GM21737 (cell line): ENCODE results near the gene C1QTNF9.
"Not testable (repeated sequence)": the region's sequence is repeated elsewhere in the genome, so short reads cannot be mapped to it uniquely, and the experiment has no call there.

Source experiments
- ATAC-seq: cut with Tn5 transposase; IDR thresholded peaks from one replicate; pipeline ENCODE4 v1.9.1; 2021; ENCODE audit warnings: mild to moderate bottlenecking, moderate library complexity; ENCODE audit not compliant: unreplicated experiment

The C1QTNF9 gene

DNA sequence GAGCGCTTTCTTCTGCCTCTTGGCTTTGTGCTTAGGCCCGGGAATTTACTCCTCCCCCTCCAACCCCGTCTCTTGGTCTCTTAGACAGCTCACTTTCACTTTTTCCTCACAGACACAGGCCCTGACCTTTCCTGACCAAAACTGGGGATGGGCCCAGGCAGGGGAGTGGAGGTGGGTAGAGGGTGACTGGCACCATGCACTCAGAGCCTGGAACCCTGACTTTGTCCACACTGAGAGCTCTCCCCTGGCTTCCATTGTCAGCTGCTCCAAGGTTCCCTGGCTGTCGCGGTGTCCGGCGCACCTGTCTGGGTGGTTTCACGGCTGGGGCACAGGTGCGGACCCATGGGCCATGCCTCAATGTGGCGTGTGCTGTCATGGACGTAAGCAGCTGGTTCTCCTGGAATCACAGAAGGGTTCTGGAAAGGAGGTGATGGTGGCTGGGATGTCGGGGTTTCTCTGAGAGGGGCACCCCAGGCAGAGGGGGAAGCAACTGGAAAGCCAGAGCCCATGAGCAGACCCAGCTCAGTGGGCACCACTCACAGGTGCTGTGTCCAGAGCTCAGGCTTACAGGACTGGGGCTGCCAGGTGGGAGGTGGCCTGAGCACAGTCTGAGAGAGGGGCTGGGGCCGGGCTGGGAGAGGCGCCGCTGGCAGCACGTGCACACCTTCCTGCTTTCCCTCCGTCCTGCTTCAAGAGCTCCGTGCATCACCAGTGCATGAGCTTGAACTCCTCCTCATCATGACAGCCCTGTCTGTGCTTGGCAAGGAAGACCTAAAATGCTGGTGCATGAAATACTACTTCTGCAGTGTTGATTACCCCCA, 28.0 kb upstream of the C1QTNF9 start:
- no peak for ATAC-seq

DNA sequence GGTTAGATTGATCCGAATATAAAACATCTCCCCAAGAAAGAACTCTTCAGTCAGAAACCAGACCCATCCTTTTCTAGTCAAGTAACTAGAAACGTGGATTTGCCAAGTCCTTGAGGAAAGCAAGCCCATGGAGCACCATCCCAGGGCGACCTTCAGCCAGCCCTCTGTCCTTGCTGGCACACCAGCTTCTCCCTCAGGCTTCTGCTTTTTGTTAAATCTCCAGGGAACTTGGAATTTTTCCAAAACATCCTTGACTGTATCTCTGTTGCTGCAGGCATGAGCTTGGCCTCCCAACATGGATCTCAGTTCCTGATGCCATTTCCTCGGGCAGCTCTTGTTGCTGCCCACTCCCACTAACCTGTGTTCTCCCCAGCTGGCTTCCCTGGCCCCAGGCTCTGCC, 27.1 kb upstream of the C1QTNF9 start:
- ATAC-seq: no peak

GRCh38 chr13:24284889-24285565, 24.4 kb upstream of the C1QTNF9 start:
- ATAC-seq: no peak

DNA sequence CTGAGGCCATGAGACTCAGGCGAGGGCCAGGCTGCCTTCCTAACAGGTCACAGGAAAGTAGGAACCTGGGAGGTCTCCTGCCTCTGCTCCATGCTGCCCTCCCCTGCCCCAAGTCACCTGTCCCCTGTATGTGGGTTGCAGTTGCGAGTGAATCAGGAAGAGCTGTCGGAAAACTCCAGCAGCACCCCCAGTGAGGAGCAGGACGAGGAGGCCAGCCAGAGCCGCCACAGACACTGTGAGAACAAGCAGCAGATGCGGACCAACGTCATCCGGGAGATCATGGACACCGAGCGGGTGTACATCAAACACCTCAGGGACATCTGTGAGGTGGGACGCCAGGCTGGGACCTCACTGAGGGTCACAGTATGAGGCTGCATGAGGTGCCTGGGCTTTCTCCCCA, 22.8 kb upstream of the C1QTNF9 start:
- no peak for ATAC-seq

DNA sequence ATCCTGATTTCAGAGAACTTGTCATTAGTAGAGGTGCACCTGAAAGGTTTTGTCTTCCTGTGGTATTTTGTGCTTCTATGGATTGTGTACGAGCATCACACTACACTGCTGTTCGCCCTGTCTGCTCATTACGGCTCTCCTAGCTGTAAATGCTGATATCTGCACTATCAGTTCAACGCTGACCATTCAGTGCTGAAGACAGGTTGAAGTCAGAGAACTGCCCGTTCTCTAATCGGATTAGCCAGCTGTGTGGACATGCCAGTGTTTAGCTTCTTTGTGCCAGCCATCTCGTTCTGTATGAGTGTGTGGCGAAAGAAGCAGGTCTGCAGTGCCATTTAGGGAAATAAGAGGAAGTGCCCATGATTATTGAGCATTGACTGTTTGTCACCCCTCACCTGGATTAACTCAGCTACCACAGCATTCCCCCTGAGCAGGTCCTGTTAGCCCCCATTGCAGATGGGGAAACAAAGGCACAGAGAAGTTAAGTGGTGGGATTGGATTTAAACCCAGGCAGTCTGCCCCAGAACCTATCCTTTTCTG, 21.6 kb upstream of the C1QTNF9 start:
- ATAC-seq: no peak

DNA sequence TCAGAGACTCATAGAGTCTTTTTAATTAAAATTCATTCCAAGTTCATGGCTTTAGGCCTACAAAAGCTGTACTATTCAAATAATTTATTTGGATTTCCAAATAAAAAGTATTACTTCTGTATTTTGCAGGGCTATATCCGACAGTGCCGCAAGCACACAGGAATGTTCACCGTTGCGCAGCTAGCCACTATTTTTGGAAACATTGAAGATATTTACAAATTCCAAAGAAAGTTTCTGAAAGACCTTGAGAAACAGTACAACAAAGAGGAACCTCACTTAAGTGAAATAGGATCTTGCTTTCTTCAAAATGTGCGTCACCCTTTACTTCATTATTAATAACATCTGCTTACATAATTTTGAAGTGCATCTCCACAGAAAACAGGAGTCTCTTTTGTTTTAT, 20.5 kb upstream of the C1QTNF9 start:
- no peak for ATAC-seq

GRCh38 chr13:24290280-24290932, 19.0 kb upstream of the C1QTNF9 start:
- no peak for ATAC-seq

DNA sequence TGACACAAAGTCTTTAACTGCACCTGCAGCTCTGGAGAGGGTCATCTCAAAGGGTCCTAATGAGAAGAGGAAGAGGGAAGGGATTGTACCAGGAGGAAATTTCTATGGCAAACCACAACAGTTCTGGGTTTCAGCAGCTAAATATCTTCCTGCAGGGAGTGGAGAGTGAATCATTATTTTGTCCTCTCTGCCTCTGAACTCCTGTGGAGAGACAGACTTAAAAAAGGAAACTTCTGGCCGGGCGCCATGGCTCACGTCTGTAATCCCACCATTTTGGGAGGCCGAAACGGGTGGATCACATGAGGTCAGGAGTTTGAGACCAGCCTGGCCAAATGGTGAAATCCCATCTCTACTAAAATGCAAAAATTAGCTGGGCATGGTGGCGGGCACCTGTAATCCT, 16.9 kb upstream of the C1QTNF9 start:
- no peak for ATAC-seq

DNA sequence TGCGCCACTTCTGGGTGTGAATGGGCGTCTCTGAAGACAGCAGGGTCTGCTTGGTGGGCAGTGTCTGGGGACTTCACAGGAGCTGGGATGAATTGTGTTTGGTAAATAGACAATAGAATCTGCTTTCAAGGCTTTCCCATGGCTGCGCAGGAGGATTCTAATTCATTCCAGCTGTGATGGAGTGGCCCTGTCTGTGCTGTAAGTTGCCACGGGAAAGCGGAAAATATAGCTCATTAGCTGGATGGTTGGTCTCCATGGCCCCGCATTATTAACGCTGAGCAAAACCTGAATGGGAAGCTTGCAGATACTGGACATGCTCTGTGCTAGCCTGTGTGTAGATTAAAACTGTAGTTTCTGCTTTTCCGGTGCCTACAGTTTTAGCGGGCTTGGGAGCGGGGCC, 15.6 kb upstream of the C1QTNF9 start:
- ATAC-seq: no peak

DNA sequence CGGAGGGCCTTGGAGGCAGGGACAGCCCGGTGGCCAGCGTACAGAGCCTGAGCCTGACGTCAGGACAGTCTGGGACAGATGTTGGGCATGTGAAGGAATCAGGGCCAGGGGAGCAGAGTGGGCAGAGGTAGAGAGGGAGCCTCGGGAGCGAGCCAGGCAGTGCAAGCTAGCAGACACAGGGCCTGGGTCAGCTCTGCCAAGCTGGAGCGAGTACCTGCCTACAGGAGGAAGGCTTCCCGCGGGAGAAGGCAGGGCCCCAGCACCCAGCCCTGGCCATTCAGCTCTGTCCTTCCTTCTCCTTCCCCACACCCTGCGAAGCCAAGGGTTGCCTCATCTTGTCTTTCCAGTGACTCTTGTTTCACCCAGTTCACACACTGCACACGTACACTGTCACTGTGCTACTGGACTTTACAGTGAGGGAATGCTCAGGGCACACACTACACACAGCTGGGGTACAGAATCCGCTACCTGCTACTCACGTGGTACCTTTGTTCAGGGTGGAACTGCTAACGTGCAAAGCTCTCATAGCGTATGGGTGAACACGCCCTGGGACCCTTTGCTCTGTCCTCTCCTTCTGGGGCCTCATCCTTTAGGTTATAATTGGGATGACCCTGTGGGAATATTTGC, 9.8 kb upstream of the C1QTNF9 start:
- ATAC-seq: no peak

GRCh38 chr13:24301434-24301833, 7.9 kb upstream of the C1QTNF9 start:
- no peak for ATAC-seq

DNA sequence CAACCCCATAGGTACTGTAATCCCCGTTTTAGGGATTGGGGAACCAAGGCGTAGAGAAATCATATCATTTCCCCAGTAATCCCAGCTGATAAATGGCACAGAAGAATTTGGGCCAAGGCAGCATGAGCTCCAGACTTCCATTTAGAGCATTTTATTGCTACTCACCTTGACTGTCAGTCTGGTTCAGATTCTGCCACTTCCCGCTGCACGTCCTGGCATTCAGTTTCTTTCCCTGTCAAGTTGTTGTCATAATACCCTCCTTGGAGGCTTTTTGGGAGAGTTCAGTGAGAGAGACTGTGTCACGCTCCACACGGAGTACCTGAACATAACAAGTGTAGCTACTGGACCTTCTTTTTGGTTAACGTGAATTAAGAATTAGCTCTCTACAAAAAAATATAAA, 7.5 kb upstream of the C1QTNF9 start:
- ATAC-seq: no peak

DNA sequence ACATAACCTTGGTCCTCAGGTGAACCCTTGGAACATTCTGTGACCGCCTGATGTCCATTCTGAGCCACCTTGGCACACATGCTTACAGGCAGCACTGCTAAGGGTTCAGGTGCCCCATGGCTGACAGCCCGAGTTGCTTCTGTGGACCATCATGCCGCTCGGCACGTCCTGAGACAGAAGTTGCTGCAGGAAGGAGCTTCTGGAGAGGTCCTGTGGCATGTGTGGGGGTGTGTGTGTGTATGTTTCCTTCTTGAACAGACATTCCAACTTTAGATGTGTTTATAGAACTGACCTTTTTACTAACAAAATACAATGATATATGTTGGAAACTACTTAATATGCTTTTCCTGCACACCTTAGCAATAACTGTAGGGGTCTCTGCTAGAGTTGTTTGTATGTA, 4.8 kb upstream of the C1QTNF9 start:
- ATAC-seq: no peak

GRCh38 chr13:24306632-24307031, 2.7 kb upstream of the C1QTNF9 start:
- no peak for ATAC-seq

DNA sequence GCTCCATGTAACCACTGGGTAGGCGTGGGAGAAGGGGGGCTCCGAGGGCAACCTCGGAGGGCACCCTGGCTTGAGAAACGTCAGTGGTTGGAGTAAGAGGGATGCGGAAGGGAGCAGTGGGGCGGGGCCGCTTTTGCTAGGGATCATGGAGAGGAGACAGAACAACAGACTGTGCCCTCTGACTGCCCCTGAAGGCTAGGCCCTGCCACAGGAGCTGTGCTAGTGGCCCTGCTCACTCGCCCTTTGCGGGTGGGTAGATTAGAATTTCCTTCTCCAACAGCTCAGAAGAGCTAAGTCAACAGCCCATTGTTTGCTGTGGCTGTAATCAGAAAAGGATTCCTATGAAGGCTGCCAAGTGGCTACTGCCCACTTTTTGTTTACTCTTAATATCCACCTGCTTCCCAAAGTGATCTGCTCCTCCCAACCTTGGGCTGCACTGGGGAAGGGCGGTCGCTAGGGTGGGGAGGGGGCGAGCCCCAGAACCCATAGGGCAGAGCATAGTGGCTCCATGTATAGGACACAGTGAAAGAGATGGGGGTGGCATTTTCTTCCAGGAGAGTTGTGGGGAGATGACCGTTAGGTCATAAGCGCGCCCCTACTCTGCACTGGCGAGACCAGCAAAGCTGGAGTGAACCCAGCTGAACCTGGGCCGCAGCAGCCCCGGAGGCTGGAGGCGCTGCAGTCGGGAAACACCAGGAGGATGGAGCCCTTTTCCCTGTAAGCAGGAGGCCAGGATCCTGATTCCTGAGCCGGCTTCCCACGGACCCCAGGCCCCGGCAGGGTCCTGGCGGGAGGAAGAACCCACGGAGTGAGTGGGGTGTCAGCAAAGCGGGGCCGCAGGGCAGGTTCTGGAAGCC, 1.9 kb upstream of the C1QTNF9 start:
- ATAC-seq: no peak

DNA sequence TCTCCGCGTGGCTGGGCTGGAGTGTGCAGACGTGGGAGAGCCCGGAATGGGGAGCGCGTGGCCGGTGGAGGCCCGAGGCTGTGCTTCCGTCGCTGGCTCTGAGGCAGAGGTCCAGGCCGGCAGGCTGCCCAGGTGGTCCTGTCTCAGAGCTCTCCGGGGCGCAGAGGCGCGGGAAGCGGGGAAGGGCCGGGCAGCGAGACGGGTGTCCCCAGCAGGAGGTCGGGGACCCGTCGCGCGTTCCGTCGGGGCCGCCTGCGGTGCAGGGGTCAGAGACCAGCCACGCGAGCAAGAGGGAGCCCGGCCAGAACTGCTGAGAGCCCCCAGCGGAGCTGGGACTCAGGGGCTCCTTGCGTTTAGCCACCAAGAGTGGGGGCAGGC, 1.3 kb upstream of the C1QTNF9 start:
- ATAC-seq: no peak

GRCh38 chr13:24308488-24309020, 826 bp upstream of the C1QTNF9 start:
- no peak for ATAC-seq

GRCh38 chr13:24313439-24313838, 4.1 kb downstream of the C1QTNF9 start:
- ATAC-seq: no peak

DNA sequence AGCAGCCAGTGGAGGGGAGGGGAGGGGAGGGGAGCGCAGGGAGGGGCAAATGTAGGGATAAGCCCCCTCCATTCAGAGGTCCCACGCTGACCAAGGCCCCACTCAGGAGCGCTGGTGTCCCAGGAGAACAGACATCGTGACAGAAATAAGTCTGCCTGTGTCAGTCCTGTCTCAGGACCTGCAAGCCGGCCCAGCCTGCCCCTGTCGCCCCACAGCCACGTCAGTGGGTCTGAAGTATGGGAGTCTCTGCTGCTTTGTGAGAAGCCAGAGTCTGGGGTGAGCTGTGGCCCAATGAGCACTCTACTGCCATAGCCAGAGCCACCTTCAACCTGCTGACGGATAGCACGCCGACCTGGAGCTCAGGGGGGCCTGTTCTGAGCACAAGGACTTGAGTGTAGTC, 8.5 kb downstream of the C1QTNF9 start:
- not testable (repeated sequence) for ATAC-seq

GRCh38 chr13:24318878-24319277, 9.5 kb downstream of the C1QTNF9 start:
- ATAC-seq: not testable (repeated sequence)
